Measurements from ENCODE around the gene CPSF4. TPM values are rescaled to one million over a fixed set of nuclear protein-coding genes. Genes with fewer than 3 reads are reported as not detected.
"Not testable (repeated sequence)": the region's sequence is repeated elsewhere in the genome, so short reads cannot be mapped to it uniquely, and the experiment has no call there.

The CPSF4 gene
- polyA plus RNA-seq, 3 donors: 27.1 to 45.1 (median 32.8) TPM

DNA sequence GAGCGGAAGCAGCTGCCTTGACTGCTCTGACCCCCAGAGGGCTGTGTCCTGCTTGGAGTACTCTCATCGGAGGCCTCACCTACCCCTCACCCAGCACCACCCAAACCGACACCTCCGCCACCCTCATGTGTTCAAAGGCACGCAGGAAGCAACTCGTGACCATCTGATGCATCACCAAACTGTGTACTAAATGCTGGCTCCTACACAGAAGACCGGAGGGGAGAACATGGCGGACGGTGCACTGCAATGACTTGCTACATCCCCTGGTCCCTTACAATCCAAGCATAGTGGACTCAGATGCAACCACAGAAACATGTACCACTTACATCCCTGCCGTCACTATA lies 33.8 kb upstream of the CPSF4 start:
- H3K27ac ChIP-seq (ENCODE audit: low read depth, low read length): no peak overlapping the region
- 89 to 94% (median 94%) methylated on average over 10 of the region's 10 CpGs for WGBS, 3 donors

GRCh38 chr7:99406557-99406956 lies 32.2 kb upstream of the CPSF4 start:
- H3K27ac ChIP-seq (ENCODE audit: low read depth, low read length): no peak overlapping the region
- 53 to 65% (median 61%) methylated on average over 1 of the region's 1 CpG for WGBS, 3 donors

GRCh38 chr7:99407872-99408378 lies 30.8 kb upstream of the CPSF4 start:
- 0% methylated on average over 28 of the region's 28 CpGs for WGBS, 3 donors
- peak overlapping the region; percentile 97 for H3K27ac ChIP-seq (ENCODE audit: low read depth, low read length)

- WGBS, 3 donors: 0 to 1% (median 0%) methylated on average over 70 to 72 of the region's 72 CpGs
Measured at GRCh38 chr7:99408379-99409191, 30.2 kb upstream of the CPSF4 start, which contains the start of the genes BUD31 and PDAP1. TSS of gene BUD31 (plus strand) at chr7:99408969. CDS start at chr7:99411093, 2,124 bp downstream. TSS of gene PDAP1 (minus strand) at chr7:99408597. CDS start at chr7:99408548, 49 bp downstream.

GRCh38 chr7:99409192-99409572 lies 29.6 kb upstream of the CPSF4 start:
- 0% methylated on average over 18 of the region's 18 CpGs for WGBS, 3 donors

More at GRCh38 chr7:99408379-99409191, 30.2 kb upstream of the CPSF4 start, which contains the start of the genes BUD31 and PDAP1:
- H3K27ac ChIP-seq (ENCODE audit: low read depth, low read length): peak within 1 kb of the TSS; percentile 97

GRCh38 chr7:99409806-99410205 lies 28.9 kb upstream of the CPSF4 start:
- WGBS, 3 donors: 23 to 36% (median 31%) methylated on average over 3 of the region's 3 CpGs
- no peak overlapping the region for H3K27ac ChIP-seq (ENCODE audit: low read depth, low read length)

More at GRCh38 chr7:99409192-99409572, 29.6 kb upstream of the CPSF4 start:
- peak overlapping the region; percentile 97 for H3K27ac ChIP-seq (ENCODE audit: low read depth, low read length)

DNA sequence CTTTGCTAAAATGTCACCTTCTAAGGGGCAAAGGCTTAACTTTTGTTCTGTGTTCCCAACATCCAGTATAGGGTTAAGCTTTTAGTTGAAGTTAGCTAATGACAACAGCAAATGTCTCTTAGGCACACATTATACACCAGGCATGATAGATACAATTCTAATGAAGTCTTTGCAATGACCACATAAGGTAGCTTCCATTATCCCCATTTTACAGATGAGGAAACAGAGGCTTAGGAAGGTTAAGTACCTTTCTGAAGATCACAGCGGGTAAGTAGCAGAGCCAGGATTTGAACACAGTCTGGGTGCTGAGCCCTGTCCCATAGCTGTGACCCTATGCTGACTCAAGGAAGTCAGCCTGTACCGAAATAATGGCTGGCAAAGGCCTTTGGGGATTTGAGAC lies 28.1 kb upstream of the CPSF4 start:
- 88 to 97% (median 95%) methylated on average over 2 of the region's 2 CpGs for WGBS, 3 donors
- no peak overlapping the region for H3K27ac ChIP-seq (ENCODE audit: low read depth, low read length)

DNA sequence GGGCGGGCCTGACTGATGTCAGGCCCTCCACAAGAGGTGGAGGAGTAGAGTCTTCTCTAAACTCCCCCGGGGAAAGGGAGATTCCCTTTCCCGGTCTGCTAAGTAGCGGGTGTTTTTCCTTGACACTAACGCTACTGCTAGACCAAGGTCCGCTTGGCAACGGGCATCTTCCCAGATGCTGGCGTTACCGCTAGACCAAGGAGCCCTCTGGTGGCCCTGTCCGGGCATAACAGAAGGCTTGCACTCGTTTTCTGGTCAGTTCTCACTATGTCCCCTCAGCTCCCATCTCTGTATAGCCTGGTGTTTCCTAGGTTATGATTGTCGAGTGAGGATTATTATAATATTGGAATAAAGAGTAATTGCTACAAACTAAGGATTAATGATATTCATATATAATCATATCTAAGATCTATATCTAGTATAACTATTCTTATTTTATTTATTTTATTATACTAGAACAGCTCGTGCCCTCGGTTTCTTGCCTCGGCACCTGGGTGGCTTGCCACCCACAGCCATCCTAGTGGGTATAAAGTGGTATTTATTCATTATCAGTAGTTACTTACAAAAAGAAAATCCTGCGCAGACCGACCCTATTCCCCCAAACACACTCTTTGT lies 23.1 kb upstream of the CPSF4 start:
- WGBS, 3 donors: 53 to 68% (median 59%) methylated on average over 17 of the region's 17 CpGs
- H3K27ac ChIP-seq (ENCODE audit: low read depth, low read length): not testable (repeated sequence)

DNA sequence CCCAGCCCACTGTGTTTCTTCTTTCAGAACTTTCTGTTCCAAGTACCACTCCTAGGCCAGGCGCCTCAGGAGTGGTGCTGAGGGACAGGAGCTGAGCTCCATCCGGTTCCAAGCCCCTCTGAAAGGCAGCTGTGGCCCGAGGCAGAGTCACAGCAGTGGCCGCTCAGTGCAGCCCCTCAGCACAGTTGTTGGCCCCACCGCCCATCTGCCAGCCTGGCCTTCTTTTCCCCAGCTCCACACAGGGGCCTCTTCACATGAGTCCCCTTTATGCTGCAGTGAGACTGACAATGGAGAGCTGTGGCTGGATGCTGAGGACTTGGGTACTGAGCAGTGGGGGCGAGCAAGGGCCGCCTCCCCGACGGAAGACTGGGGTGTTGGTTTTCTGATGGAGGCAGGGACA lies 20.5 kb upstream of the CPSF4 start:
- WGBS, 3 donors: 91 to 93% (median 92%) methylated on average over 9 of the region's 9 CpGs
- H3K27ac ChIP-seq (ENCODE audit: low read depth, low read length): no peak overlapping the region

DNA sequence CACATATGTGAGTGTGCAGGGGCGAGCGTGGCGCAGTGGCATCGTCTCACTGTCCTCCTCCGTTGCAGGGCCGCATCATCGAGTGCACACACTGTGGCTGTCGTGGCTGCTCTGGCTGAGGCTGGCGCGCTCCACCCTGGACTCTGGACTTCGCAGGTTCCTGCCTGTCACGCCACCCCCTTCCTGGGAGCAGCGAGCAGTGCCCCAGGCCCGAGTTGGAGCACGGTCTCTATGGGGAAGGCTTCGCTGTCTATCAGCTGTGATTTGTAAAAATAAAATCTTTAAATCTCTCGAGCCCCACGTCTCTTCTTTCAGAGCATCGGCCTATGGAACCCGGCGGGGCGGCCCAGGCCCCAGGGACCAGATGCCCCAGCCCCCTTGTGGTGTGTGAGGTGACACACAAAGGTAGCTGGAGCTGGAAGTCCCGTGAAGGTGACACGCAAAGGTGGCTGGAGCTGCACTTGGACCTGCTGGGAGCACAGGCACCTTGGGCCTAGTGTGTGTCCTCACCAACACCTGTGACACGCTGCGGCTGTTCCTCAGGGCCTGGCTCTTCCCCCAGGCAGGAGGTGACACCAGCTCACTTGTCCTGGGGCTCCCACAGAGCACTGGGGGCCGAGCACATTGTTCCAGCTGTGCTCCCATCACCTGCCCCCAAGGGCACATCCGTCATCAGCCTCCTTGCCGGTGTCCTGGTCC lies 19.3 kb upstream of the CPSF4 start:
- 85 to 90% (median 88%) methylated on average over 26 to 29 of the region's 29 CpGs for WGBS, 3 donors
- no peak overlapping the region for H3K27ac ChIP-seq (ENCODE audit: low read depth, low read length)

GRCh38 chr7:99420213-99420612 lies 18.5 kb upstream of the CPSF4 start:
- no peak overlapping the region for H3K27ac ChIP-seq (ENCODE audit: low read depth, low read length)

GRCh38 chr7:99420986-99421385 lies 17.8 kb upstream of the CPSF4 start:
- WGBS, 3 donors: 85 to 90% (median 88%) methylated on average over 7 of the region's 7 CpGs
- H3K27ac ChIP-seq (ENCODE audit: low read depth, low read length): no peak overlapping the region

More at GRCh38 chr7:99420213-99420612, 18.5 kb upstream of the CPSF4 start:
- 87 to 95% (median 89%) methylated on average over 4 to 5 of the region's 5 CpGs for WGBS, 3 donors

GRCh38 chr7:99422186-99422585 lies 16.6 kb upstream of the CPSF4 start:
- WGBS, 3 donors: 88 to 94% (median 90%) methylated on average over 11 of the region's 11 CpGs
- no peak overlapping the region for H3K27ac ChIP-seq (ENCODE audit: low read depth, low read length)

GRCh38 chr7:99422625-99423024 lies 16.1 kb upstream of the CPSF4 start:
- 78 to 88% (median 81%) methylated on average over 5 of the region's 5 CpGs for WGBS, 3 donors
- no peak overlapping the region for H3K27ac ChIP-seq (ENCODE audit: low read depth, low read length)

GRCh38 chr7:99424932-99425730 lies 13.6 kb upstream of the CPSF4 start:
- WGBS, 3 donors: 89 to 95% (median 95%) methylated on average over 24 of the region's 24 CpGs
- H3K27ac ChIP-seq (ENCODE audit: low read depth, low read length): no peak overlapping the region

DNA sequence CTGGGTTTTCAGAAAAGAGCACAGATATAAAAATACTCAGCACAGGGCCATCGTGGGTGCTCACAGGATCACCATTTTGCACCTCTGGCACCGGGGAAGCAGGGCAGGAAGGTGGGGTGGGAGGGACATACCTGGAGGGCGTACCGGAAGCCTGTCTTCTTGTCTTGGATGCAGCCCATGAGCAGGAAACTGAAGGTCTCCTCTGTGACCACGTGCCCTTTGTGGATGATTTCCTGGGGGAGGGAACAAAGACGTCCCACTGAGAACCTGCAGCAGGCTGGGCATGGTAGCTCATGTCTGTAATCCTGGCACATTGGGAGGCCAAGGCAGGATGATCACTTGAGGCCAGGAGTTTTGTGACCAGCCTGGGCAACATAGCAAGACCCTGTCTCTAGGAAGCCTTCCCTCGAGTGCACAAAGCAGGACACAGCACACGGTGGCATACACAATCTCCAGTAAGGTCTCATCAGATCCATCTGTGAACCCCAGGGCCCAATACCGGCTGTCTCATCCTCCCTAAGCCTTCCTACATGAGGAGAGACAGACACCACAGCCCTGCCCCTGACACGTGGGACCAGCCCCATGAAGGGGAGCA lies 9.7 kb upstream of the CPSF4 start:
- 80 to 85% (median 83%) methylated on average over 10 of the region's 10 CpGs for WGBS, 3 donors

DNA sequence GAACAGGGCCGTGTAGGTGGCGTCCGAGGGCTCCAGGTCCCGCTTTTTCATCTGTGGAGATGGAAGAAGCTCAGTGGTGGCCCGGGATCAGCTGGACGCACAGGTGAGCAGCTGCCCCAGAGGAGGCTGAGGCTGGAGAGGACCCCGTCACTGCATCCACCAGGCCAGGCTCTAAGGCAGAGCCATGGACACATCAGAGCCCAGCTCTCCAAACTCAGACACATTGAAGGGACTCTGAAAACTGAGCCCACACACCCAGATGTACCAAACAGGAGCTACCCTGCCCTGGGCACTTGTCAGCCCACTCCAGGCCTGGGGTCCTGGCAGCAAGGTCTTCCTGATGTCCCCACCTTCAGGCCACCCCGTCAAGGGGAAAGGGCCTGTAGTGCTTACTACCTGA lies 9.0 kb upstream of the CPSF4 start:
- 93 to 96% (median 94%) methylated on average over 8 of the region's 8 CpGs for WGBS, 3 donors
- H3K27ac ChIP-seq (ENCODE audit: low read depth, low read length): no peak overlapping the region

More for the DNA sequence above, 9.7 kb upstream of the CPSF4 start:
- no peak overlapping the region for H3K27ac ChIP-seq (ENCODE audit: low read depth, low read length)
